Central memory CD4-positive, alpha-beta T cell (primary cell): ENCODE measurements around the gene TMEM255B.

ENCODE experiments used
- DNase-seq: peaks from one replicate; pipeline ENCODE4 v3.0.0; 2022

The TMEM255B gene

DNA sequence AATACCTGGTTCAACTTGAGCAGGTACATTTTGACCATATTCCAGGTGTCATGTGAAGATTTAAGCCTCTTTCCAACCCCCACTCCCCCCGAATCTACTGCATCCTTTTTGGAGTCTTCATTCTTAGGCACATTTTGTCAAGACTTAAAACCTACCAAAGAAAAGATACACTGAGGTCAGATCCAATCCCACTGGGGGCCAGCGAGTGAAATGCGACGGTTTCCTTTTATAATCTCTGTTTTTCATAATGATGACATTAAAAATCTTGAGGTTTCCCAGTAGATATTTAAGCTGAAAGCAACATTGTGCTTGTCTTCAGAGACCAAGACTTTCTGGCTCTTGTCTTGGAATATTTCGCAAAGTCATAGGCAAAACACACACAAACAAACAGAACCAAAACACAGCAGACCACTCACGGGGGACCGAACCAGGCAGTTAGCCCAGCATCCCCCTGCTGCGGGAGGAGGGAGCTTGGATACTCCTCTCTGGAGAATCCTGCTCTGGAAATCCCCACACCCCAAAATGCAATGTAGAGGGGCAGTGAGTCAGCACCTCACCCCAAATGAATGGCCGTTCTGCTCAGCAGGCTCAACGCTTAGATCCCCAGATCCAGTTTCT lies 105.4 kb downstream of the TMEM255B start:
- no peak for DNase-seq

DNA sequence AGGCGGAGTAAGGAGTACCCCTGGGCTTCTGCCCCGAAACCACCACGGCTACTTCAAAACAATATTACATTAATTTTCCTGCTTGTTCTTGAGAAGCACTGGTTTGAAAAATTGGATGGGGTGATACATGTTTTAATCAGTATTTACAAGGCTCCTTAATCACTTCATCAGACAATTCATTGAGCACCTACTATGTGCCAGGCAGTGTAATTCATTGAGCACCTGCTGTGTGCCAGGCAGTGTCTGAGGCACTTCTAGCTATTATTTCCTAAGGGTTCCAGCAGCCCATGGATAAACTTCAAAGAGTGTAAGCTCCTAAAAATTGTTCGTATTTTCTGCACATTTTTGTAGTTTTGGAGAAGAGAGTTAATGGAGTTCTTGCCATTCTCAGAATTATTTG lies 106.4 kb downstream of the TMEM255B start:
- no peak for DNase-seq
